AG09319 (cell line): ENCODE results near the gene FZR1.

Experiments
- DNase-seq: peaks from one replicate; pipeline ENCODE4 v3.0.0-alpha.2; 2010; ENCODE audit warnings: low read depth; ENCODE audit errors: extremely low read depth
- TF ChIP-seq, protein P1 (sequence below): IDR thresholded peaks from 2 replicates; pipeline ENCODE4 v1.5.1; 2011; ENCODE audit warnings: low read depth, mild to moderate bottlenecking, inconsistent platforms, low read length, moderate library complexity

FZR1 gene

DNA sequence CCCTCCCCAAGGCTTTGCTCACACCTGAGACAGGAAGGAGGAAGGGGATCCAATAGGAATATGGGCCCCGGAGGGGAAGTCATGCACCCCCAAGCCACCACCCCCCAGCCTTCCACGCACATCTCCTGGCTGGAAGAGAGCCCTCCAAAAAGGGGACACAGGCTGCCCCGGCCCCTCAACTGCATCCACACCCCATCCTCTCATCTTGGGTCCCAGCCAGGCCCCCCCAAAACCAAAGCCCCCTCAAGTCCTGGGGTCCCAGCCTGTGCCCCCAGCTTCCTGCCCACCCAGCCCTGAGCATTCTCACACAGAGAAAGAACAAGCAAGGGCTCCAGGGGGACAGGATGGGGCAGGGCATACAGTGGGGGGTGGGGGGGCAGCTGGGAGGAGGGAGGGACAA lies 37.9 kb upstream of the FZR1 start:
- TF ChIP-seq, protein P1, sequence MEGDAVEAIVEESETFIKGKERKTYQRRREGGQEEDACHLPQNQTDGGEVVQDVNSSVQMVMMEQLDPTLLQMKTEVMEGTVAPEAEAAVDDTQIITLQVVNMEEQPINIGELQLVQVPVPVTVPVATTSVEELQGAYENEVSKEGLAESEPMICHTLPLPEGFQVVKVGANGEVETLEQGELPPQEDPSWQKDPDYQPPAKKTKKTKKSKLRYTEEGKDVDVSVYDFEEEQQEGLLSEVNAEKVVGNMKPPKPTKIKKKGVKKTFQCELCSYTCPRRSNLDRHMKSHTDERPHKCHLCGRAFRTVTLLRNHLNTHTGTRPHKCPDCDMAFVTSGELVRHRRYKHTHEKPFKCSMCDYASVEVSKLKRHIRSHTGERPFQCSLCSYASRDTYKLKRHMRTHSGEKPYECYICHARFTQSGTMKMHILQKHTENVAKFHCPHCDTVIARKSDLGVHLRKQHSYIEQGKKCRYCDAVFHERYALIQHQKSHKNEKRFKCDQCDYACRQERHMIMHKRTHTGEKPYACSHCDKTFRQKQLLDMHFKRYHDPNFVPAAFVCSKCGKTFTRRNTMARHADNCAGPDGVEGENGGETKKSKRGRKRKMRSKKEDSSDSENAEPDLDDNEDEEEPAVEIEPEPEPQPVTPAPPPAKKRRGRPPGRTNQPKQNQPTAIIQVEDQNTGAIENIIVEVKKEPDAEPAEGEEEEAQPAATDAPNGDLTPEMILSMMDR = no peak
- DNase-seq = no peak

- DNase-seq = no peak
- TF ChIP-seq, protein P1 = no peak
These were observed 36.2 kb upstream of the FZR1 start for GRCh38 chr19:3469638-3470499.

DNA sequence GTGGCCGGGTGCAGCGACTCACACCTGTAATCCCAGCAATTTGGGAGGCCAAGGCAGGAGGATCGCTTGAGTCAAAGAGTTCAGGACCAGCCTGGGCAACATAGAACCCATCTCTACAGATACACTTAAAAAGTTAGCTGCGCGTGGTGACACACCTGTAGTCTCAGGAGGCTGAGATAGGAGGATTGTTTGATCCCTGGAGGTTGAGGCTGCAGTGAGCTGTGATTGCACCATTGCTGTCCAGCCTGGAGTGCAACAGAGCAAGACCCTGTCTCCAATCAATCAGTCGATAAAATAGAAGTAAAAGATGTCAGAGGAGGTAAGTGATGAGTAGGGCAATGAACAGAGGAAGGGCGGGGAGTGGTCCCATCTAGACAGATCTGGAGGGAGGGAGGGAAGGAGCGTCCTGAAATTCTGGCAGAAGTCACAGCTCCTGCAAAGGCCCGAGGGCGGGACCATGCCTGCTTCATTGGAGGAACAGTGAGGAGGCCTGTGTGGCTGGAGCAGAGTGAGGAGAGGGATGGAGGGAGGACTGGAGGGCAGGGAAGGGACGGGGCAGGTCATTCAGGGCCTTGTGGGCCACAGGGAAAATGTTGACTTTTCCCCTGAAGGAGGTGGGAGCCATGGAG lies 35.5 kb upstream of the FZR1 start:
- TF ChIP-seq, protein P1 = no peak
- no peak for DNase-seq

DNA sequence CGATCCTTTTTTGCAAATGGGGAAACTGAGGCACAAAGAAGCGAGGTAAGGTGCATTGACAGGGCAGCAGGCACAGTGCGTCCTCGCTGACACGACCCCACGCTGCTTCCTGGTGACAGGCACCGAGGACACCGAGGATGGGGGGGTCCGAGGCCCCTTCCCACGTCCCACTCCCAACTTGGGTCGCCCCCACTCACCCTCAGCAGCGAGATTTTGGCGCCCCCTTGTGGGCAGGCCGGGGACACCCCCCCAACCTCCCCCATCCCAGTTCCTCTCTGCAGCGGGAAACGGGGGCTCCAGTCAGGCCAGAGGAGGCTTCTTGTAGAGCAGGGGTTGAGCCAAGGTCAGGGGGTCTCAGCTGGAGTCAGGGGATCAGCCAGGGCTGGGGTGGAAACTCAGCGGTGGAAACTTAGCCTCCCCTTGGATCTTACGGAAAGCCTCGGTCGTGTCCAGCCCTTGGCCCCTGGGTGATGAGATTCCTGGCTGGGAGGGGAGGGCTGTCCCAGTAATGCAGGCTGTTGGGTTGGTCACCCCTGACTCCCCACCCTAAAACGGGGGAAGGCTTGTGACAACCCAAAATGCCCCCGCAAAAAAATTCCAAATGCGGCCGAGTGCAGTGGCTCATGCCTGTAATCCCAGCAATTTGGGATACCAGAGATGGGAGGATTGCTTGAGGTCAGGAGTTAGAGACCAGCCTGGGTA lies 34.0 kb upstream of the FZR1 start:
- DNase-seq = no peak
- TF ChIP-seq, protein P1 = peak; percentile 88

DNA sequence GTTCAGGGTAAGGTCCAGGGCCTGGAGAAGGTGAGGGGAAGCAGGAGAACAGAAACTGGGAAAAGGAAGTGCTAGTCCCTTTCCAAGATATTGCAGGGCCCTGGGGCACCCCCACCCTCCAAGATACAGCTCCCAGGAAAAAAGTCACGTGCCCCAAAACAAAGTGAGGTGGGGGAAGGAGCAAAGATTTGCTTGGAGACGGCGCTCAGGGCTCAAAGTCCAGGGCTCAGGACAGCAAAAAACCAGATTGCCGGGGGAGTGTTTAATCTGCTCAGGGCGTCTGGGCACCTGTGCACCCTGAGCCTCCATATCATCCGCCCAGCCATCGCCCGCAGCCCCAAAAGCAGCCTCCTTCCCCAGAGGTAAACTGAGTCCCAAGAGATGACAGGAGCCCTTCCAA lies 32.1 kb upstream of the FZR1 start:
- no peak for DNase-seq
- TF ChIP-seq, protein P1 = no peak

GRCh38 chr19:3474614-3475013 lies 31.5 kb upstream of the FZR1 start:
- TF ChIP-seq, protein P1 = no peak
- DNase-seq = no peak

- DNase-seq = no peak
- TF ChIP-seq, protein P1 = no peak
These were observed 30.7 kb upstream of the FZR1 start for GRCh38 chr19:3475449-3475848.
